Activated T-cell treated with anti-CD3 and anti-CD28 coated beads, Interleukin-2, amount 50 U/mL, for 72 hours (primary cell): ENCODE results near the gene NOS1AP. TPM values are rescaled to one million over a fixed set of nuclear protein-coding genes. Genes with fewer than 3 reads are reported as not detected.

Experiments
- ATAC-seq, 2 donors: fragments of 150-1000 bp; cut with Tn5 transposase; replicated peaks in 1 of 2; 2 replicates each; pipeline ENCODE4 v1.10.0; 2021; ENCODE audit warnings: moderate library complexity in 2 of 2, mild to moderate bottlenecking in 1 of 2
- DNase-seq, 2 donors: peaks; one replicate each; pipeline ENCODE4 v3.0.0; 2021 to 2022; ENCODE audit warnings: mixed read lengths in 1 of 2
- H3K27ac Mint-ChIP-seq: one replicate; pipeline ENCODE4 v1.8.0; 2022; ENCODE audit warnings: mild to moderate bottlenecking, moderate library complexity, mixed read lengths
- H3K27me3 Mint-ChIP-seq: one replicate; pipeline ENCODE4 v1.8.0; 2022; ENCODE audit warnings: low read depth, mixed read lengths
- H3K36me3 Mint-ChIP-seq, 2 donors: one replicate each; pipeline ENCODE4 v1.8.0; 2022; ENCODE audit warnings: mixed read lengths in 2 of 2, mild to moderate bottlenecking in 1 of 2; ENCODE audit not compliant: insufficient read depth in 2 of 2
- H3K4me1 Mint-ChIP-seq: one replicate; pipeline ENCODE4 v1.8.0; 2022; ENCODE audit warnings: low read depth, mixed read lengths
- H3K4me3 Mint-ChIP-seq, 2 donors: one replicate each; pipeline ENCODE4 v1.8.0; 2022; ENCODE audit warnings: mild to moderate bottlenecking in 2 of 2, mixed read lengths in 2 of 2, moderate library complexity in 2 of 2
- H3K9me3 Mint-ChIP-seq, 2 donors: one replicate each; pipeline ENCODE4 v1.8.0; 2022; ENCODE audit warnings: mixed read lengths in 2 of 2
- total RNA-seq, 2 donors: library from RNA; stranded (reverse); gene quantifications; one replicate each; pipeline ENCODE4 v1.2.3, GENCODE V29; 2022

The NOS1AP gene
- total RNA-seq, 2 donors from 2014 or later, result 0.21 to 0.26 TPM

DNA sequence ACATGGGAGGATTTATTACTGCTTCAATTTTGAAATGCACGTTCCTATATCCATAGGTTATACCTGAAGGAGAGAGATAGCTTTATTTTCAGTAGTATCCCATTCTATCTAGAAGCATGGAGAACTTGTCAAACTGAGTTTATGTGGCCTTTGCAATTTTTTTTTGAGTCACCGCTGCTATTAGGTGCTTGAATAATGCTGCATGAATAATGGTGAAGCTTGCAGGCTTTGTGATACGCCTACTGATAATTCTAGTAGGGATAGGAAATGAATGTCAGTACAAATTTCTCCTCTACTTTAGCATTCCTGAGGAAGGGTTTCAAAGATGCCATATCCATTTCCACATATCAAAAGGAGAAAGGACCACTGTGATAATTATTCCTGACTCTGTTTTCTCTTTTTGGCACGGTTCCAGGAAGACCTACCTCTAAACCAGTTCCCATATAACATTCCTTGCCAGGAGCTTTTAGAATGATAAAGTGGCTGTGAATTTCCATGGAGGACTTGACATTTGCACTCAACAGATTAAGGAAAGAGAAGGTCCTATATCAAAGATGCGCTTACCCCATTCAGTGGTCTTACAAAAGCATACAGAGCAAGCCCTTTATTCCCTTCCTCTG is 223.7 kb downstream of the NOS1AP start:
- no peak overlapping the region for H3K4me3 Mint-ChIP-seq
- no peak overlapping the region for H3K27ac Mint-ChIP-seq
- DNase-seq (no peak), ATAC-seq (no peak)
- H3K27me3 Mint-ChIP-seq, result peaks cover 22% of the 10 kb centered on the region
- no peaks in the 10 kb centered on the region for H3K36me3 Mint-ChIP-seq
- no peaks in the 10 kb centered on the region for H3K9me3 Mint-ChIP-seq
- H3K4me1 Mint-ChIP-seq, result no peaks in the 10 kb centered on the region

- ATAC-seq (no peak), DNase-seq (no peak)
- H3K4me3 Mint-ChIP-seq, result no peak overlapping the region
These were observed 224.5 kb downstream of the NOS1AP start for GRCh38 chr1:162294015-162294414.

DNA sequence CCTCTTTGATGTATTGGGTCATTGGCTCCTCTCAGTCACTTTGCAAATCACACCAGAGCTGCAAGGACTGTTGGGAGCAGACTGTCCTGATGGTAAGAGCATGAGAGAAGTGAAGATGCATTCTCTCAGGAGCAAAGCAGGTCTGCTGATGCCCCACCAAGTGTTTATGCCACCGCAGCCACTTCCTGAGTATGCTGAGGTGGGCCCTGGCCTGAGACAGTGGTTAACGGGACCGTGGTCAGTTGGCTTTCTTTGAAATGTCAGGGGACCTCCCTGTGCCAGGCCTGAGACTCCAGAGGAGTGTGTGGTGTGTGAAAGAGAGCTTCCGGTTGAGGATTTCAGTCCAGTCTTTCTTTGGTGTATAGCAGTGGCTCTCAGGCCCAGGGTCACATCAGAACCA is 227.7 kb downstream of the NOS1AP start:
- Mint-ChIP-seq H3K27ac (no peak overlapping the region), H3K9me3 (no peaks in the 10 kb centered on the region), H3K27me3 (peaks cover 43% of the 10 kb centered on the region), H3K4me1 (no peaks in the 10 kb centered on the region), H3K36me3 (no peaks in the 10 kb centered on the region), H3K4me3 (no peak overlapping the region)
- DNase-seq (no peak), ATAC-seq (no peak)

More at GRCh38 chr1:162294015-162294414, 224.5 kb downstream of the NOS1AP start:
- Mint-ChIP-seq H3K4me1 (no peaks in the 10 kb centered on the region), H3K9me3 (no peaks in the 10 kb centered on the region), H3K27me3 (peaks cover 30% of the 10 kb centered on the region), H3K27ac (no peak overlapping the region), H3K36me3 (no peaks in the 10 kb centered on the region)

DNA sequence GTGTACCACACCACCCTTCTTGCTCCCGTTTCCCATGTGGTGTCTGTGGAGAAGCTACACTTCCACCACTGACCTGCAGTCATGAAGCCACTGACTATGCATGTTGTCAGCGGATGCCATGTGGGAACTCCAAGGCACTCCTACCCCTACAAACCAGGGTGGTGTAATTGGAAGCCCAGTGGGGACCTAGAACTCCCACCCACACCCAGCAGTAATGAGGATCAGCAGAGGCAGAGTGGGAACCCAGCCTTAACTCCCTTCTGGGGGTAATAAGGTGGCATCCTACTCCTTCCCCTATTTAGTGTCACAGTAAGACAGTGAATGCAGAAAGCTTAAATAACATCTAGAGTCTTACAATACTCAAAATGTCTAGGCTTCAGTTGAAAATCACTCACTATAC is 228.8 kb downstream of the NOS1AP start:
- Mint-ChIP-seq H3K4me3 (no peak overlapping the region), H3K36me3 (no peaks in the 10 kb centered on the region), H3K4me1 (no peaks in the 10 kb centered on the region), H3K27me3 (peaks cover 50% of the 10 kb centered on the region), H3K27ac (no peak overlapping the region), H3K9me3 (no peaks in the 10 kb centered on the region)
- DNase-seq (no peak), ATAC-seq (no peak)

- H3K4me1 Mint-ChIP-seq, result no peaks in the 10 kb centered on the region
- no peak overlapping the region for H3K4me3 Mint-ChIP-seq
- H3K36me3 Mint-ChIP-seq, result no peaks in the 10 kb centered on the region
- no peaks in the 10 kb centered on the region for H3K9me3 Mint-ChIP-seq
- ATAC-seq (no peak), DNase-seq (no peak)
- H3K27me3 Mint-ChIP-seq, result peaks cover 50% of the 10 kb centered on the region
- H3K27ac Mint-ChIP-seq, result no peak overlapping the region
These were observed 229.5 kb downstream of the NOS1AP start for GRCh38 chr1:162299018-162299417.

- Mint-ChIP-seq H3K4me1 (no peaks in the 10 kb centered on the region), H3K9me3 (no peaks in the 10 kb centered on the region), H3K27me3 (peaks cover 45% of the 10 kb centered on the region), H3K36me3 (no peaks in the 10 kb centered on the region), H3K27ac (no peak overlapping the region), H3K4me3 (no peak overlapping the region)
- DNase-seq (no peak), ATAC-seq (no peak)
These were observed 230.8 kb downstream of the NOS1AP start for GRCh38 chr1:162300057-162300917.

- ATAC-seq, result no peak
- Mint-ChIP-seq H3K4me3 (no peak overlapping the region), H3K36me3 (no peaks in the 10 kb centered on the region), H3K4me1 (no peaks in the 10 kb centered on the region), H3K27me3 (peaks cover 40% of the 10 kb centered on the region), H3K9me3 (no peaks in the 10 kb centered on the region), H3K27ac (no peak overlapping the region)
- DNase-seq, result no peak
These were observed 232.2 kb downstream of the NOS1AP start for GRCh38 chr1:162301696-162302095.

DNA sequence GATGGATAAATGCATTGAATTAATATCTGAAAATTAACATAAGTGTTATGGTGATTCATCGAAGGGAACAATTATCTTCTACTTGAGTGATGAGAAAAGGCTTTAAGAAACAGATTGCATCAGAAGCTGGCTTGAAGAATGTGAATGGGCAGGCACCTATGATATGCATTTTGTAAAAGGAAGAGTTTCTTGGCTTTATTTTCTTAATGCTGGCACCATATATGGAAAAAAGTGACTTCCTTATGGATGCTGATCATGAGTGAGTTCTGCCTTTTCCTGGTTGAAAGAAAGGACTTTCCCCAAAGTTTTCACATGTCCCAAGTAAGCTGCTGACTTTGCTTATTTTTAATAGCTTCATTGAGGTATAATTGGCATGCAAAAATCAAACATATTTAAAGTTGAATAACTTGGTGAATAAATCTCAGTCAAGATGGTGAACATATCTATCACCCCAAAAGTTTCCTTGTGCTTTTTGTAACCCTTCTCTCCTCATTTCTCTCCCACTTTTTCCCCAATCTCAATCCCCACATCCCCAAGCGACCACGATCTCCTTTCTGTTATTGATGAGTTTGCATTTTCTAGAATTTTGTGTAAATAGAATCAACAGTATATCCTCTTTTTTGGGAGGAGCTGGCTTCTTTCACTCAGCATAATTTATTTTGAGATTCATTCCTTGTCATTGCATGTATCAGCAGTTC is 233.0 kb downstream of the NOS1AP start:
- Mint-ChIP-seq H3K4me3 (no peak overlapping the region), H3K27ac (no peak overlapping the region), H3K36me3 (peaks cover 0 to 1% of the 10 kb centered on the region in 2 donors), H3K27me3 (peaks cover 35% of the 10 kb centered on the region), H3K9me3 (no peaks in the 10 kb centered on the region), H3K4me1 (no peaks in the 10 kb centered on the region)
- DNase-seq (no peak), ATAC-seq (no peak)

- Mint-ChIP-seq H3K9me3 (peaks cover under 1 to 2% of the 10 kb centered on the region in 2 donors), H3K36me3 (peaks cover 1 to 2% of the 10 kb centered on the region in 2 donors), H3K4me1 (no peaks in the 10 kb centered on the region), H3K27me3 (peaks cover 30% of the 10 kb centered on the region), H3K27ac (no peak overlapping the region), H3K4me3 (no peak overlapping the region)
- ATAC-seq (no peak), DNase-seq (no peak)
These were observed 233.5 kb downstream of the NOS1AP start for GRCh38 chr1:162303004-162303344.

DNA sequence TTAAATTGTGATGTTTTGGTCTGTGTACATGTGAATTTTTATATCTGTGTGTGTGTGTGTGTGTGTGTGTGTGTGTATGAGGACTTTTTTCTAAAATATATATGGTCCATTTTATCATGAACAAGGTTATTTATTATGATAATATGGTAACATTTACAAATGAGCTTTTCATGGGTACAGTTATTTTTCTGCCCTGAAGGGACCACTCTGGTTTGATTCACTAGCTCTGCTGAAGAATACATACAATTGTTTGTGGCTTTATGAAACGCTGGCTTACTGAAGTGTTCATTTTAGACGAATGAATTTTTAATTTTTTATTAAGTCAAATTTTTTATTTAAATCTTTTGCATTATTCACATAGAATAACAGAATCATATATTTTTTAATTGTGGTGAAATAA is 235.2 kb downstream of the NOS1AP start:
- no peak for DNase-seq

GRCh38 chr1:162305969-162306368 is 236.5 kb downstream of the NOS1AP start:
- ATAC-seq, result no peak
- H3K9me3 Mint-ChIP-seq, result peaks cover 3 to 6% of the 10 kb centered on the region in 2 donors
- peaks cover 10% of the 10 kb centered on the region for H3K27me3 Mint-ChIP-seq
- no peak overlapping the region for H3K4me3 Mint-ChIP-seq
- peaks cover 1 to 5% of the 10 kb centered on the region in 2 donors for H3K36me3 Mint-ChIP-seq
- no peak for DNase-seq
- no peaks in the 10 kb centered on the region for H3K4me1 Mint-ChIP-seq
- no peak overlapping the region for H3K27ac Mint-ChIP-seq

More for the DNA sequence above, 235.2 kb downstream of the NOS1AP start:
- no peak overlapping the region for H3K27ac Mint-ChIP-seq
- peaks cover 3 to 6% of the 10 kb centered on the region in 2 donors for H3K9me3 Mint-ChIP-seq
- no peak for ATAC-seq
- no peaks in the 10 kb centered on the region for H3K4me1 Mint-ChIP-seq
- no peak overlapping the region for H3K4me3 Mint-ChIP-seq
- peaks cover 1 to 5% of the 10 kb centered on the region in 2 donors for H3K36me3 Mint-ChIP-seq
- H3K27me3 Mint-ChIP-seq, result peaks cover 14% of the 10 kb centered on the region

DNA sequence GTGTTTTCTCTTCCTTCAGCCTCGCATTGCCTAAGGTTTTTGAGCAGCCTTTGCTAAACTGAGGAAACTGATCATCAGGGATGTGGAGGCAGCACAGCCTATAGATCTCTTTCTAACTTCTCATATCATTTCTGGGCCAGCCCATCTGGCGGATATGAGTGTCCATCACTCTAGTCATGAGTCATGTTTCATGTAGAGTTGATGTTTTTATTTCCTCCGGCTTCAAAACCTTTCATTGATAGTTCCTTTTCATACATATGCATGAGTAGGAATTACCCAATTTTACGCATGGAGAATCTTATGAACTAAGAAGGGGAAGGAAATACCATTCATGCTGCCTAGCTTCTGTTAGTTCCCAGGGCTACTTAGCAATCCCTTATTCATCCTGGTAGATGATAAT is 240.8 kb downstream of the NOS1AP start:
- no peak for ATAC-seq
- Mint-ChIP-seq H3K9me3 (peaks cover 3 to 6% of the 10 kb centered on the region in 2 donors), H3K27ac (no peak overlapping the region), H3K4me3 (no peak overlapping the region), H3K27me3 (peaks cover 7% of the 10 kb centered on the region), H3K36me3 (peaks cover 1 to 5% of the 10 kb centered on the region in 2 donors), H3K4me1 (no peaks in the 10 kb centered on the region)
- no peak for DNase-seq

GRCh38 chr1:162314206-162314605 is 244.7 kb downstream of the NOS1AP start:
- ATAC-seq, result no peak
- Mint-ChIP-seq H3K4me3 (no peak overlapping the region), H3K9me3 (no peaks in the 10 kb centered on the region), H3K27me3 (peaks cover 29% of the 10 kb centered on the region), H3K4me1 (no peaks in the 10 kb centered on the region), H3K27ac (no peak overlapping the region), H3K36me3 (no peaks in the 10 kb centered on the region)
- no peak for DNase-seq
